H9 (cell line): ENCODE measurements around the gene SNED1. TPM values are rescaled to one million over a fixed set of nuclear protein-coding genes. Genes with fewer than 3 reads are reported as not detected.

ENCODE experiments used
- DNase-seq: peaks from one replicate; pipeline ENCODE4 v3.0.0-alpha.2; 2017
- H2AFZ ChIP-seq: one replicate; pipeline ENCODE4 v1.6.1; 2013; ENCODE audit warnings: mild to moderate bottlenecking, low read length, control low read depth, moderate library complexity
- H2AK5ac ChIP-seq: 2 replicates; pipeline ENCODE4 v1.6.1; 2013; ENCODE audit warnings: low read length, control low read depth, mixed read lengths; ENCODE audit not compliant: insufficient read length
- H2BK120ac ChIP-seq: one replicate; pipeline ENCODE4 v1.6.1; 2013; ENCODE audit warnings: low read depth, mild to moderate bottlenecking, low read length, control low read depth, inconsistent platforms; ENCODE audit not compliant: poor library complexity, severe bottlenecking
- H2BK12ac ChIP-seq: 2 replicates; pipeline ENCODE4 v1.6.1; 2013; ENCODE audit warnings: low read length, control low read depth, mixed read lengths, low read depth; ENCODE audit not compliant: insufficient read length
- H2BK15ac ChIP-seq: 2 replicates; pipeline ENCODE4 v1.6.1; 2013; ENCODE audit warnings: low read depth, low read length, control low read depth
- H2BK20ac ChIP-seq: one replicate; pipeline ENCODE4 v1.6.1; 2013; ENCODE audit warnings: low read depth, mild to moderate bottlenecking, low read length, control low read depth, inconsistent platforms; ENCODE audit not compliant: poor library complexity, severe bottlenecking
- H2BK5ac ChIP-seq: 2 replicates; pipeline ENCODE4 v1.6.1; 2013; ENCODE audit warnings: low read length, control low read depth, mixed read lengths; ENCODE audit not compliant: insufficient read length
- H3K14ac ChIP-seq: 2 replicates; pipeline ENCODE4 v1.6.1; 2013; ENCODE audit warnings: low read length, control low read depth; ENCODE audit not compliant: insufficient read depth
- H3K18ac ChIP-seq: 2 replicates; pipeline ENCODE4 v1.6.1; 2013; ENCODE audit warnings: low read depth, mild to moderate bottlenecking, mixed read lengths, low read length, control low read depth; ENCODE audit not compliant: insufficient read length
- H3K23ac ChIP-seq: 2 replicates; pipeline ENCODE4 v1.6.1; 2013; ENCODE audit warnings: low read length, control low read depth, mixed read lengths, low read depth; ENCODE audit not compliant: insufficient read length
- H3K23me2 ChIP-seq: 2 replicates; pipeline ENCODE4 v1.6.1; 2013; ENCODE audit warnings: low read depth, mild to moderate bottlenecking, mixed read lengths, low read length, control low read depth; ENCODE audit not compliant: insufficient read length, poor library complexity, severe bottlenecking
- H3K27ac ChIP-seq: 2 replicates; pipeline ENCODE4 v1.5.1; 2013; ENCODE audit warnings: low read length, control low read depth, mixed read lengths, low read depth; ENCODE audit not compliant: insufficient read length
- H3K27me3 ChIP-seq: 2 replicates; pipeline ENCODE4 v1.6.1; 2013; ENCODE audit warnings: low read length, control low read depth, inconsistent platforms; ENCODE audit not compliant: insufficient read depth
- H3K4ac ChIP-seq: 2 replicates; pipeline ENCODE4 v1.6.1; 2013; ENCODE audit warnings: low read depth, mild to moderate bottlenecking, control low read depth, inconsistent platforms, low read length, moderate library complexity
- H3K4me1 ChIP-seq: 2 replicates; pipeline ENCODE4 v1.6.1; 2013; ENCODE audit warnings: low read length, control low read depth, inconsistent platforms; ENCODE audit not compliant: insufficient read depth
- H3K4me2 ChIP-seq: 2 replicates; pipeline ENCODE4 v1.6.1; 2013; ENCODE audit warnings: low read length, control low read depth, mixed read lengths; ENCODE audit not compliant: insufficient read length, insufficient read depth
- H3K56ac ChIP-seq: 2 replicates; pipeline ENCODE4 v1.6.1; 2013; ENCODE audit warnings: low read depth, mild to moderate bottlenecking, mixed read lengths, low read length, control low read depth; ENCODE audit not compliant: insufficient read length
- H3K79me1 ChIP-seq: 2 replicates; pipeline ENCODE4 v1.6.1; 2013; ENCODE audit warnings: low read depth, mild to moderate bottlenecking, moderate library complexity, low read length, control low read depth, inconsistent platforms; ENCODE audit not compliant: insufficient read depth, poor library complexity, severe bottlenecking
- H3K79me2 ChIP-seq: 2 replicates; pipeline ENCODE4 v1.6.1; 2013; ENCODE audit warnings: low read length, control low read depth, inconsistent platforms; ENCODE audit not compliant: insufficient read depth
- H3K9ac ChIP-seq: 2 replicates; pipeline ENCODE4 v1.6.1; 2013; ENCODE audit warnings: low read length, control low read depth, mixed read lengths; ENCODE audit not compliant: insufficient read length; ENCODE audit errors: extremely low read depth
- H3K9me3 ChIP-seq: one replicate; pipeline ENCODE4 v1.6.1; 2013; ENCODE audit warnings: low read depth, low read length, inconsistent platforms; ENCODE audit not compliant: control insufficient read depth
- H3T11ph ChIP-seq: one replicate; pipeline ENCODE4 v1.6.1; 2013; ENCODE audit warnings: mild to moderate bottlenecking, low read length, control low read depth, inconsistent platforms
- H4K20me1 ChIP-seq: one replicate; pipeline ENCODE4 v1.6.1; 2013; ENCODE audit not compliant: control insufficient read depth, insufficient read length, insufficient read depth
- H4K5ac ChIP-seq: 2 replicates; pipeline ENCODE4 v1.6.1; 2013; ENCODE audit warnings: low read depth, mild to moderate bottlenecking, mixed read lengths, low read length, control low read depth; ENCODE audit not compliant: insufficient read length
- H4K8ac ChIP-seq: replicated peaks from 2 replicates; pipeline ENCODE4 v1.6.1; 2013; ENCODE audit warnings: low read length, control low read depth, mixed read lengths, low read depth; ENCODE audit not compliant: insufficient read length
- H4K91ac ChIP-seq: 2 replicates; pipeline ENCODE4 v1.6.1; 2013; ENCODE audit warnings: low read depth, mild to moderate bottlenecking, moderate library complexity, mixed read lengths, low read length, control low read depth; ENCODE audit not compliant: insufficient read length
- H3K27ac Mint-ChIP-seq, 3 experiments: 2 replicates in 2 of 3; 3 replicates in 1 of 3; pipeline ENCODE4 v1.8.0; 2020 to 2021; ENCODE audit warnings: mixed read lengths in 3 of 3, mild to moderate bottlenecking in 1 of 3, moderate library complexity in 1 of 3
- H3K27me3 Mint-ChIP-seq: 2 replicates; pipeline ENCODE4 v1.8.0; 2021; ENCODE audit warnings: low read depth, mild to moderate bottlenecking, moderate library complexity, mixed read lengths
- H3K36me3 Mint-ChIP-seq, 3 experiments: 2 replicates in 2 of 3; 3 replicates in 1 of 3; pipeline ENCODE4 v1.8.0; 2020 to 2021; ENCODE audit warnings: low read depth in 3 of 3, mixed read lengths in 3 of 3; ENCODE audit not compliant: insufficient read depth in 1 of 3
- H3K4me1 Mint-ChIP-seq, 2 experiments: 2 replicates each; pipeline ENCODE4 v1.8.0; 2020; ENCODE audit warnings: mixed read lengths in 2 of 2
- H3K4me3 Mint-ChIP-seq, 2 experiments: 2 replicates in 1 of 2; 3 replicates in 1 of 2; pipeline ENCODE4 v1.8.0; 2020 to 2021; ENCODE audit warnings: mild to moderate bottlenecking in 2 of 2, mixed read lengths in 2 of 2, moderate library complexity in 1 of 2
- H3K9me3 Mint-ChIP-seq, 2 experiments: 2 replicates in 1 of 2; 3 replicates in 1 of 2; pipeline ENCODE4 v1.8.0; 2020; ENCODE audit warnings: mild to moderate bottlenecking in 2 of 2, mixed read lengths in 2 of 2, moderate library complexity in 1 of 2
- WGBS: extraction: QIAGEN DNeasy Blood & Tissue Kit; methylation state at CpG from one replicate; pipeline ENCODE4 v1.1.7; 2013; ENCODE audit warnings: missing lambda C conversion rate, low lambda C conversion rate, mixed read lengths; ENCODE audit not compliant: insufficient read length; ENCODE audit errors: extremely low coverage; 5-methylcytosine and 5-hydroxymethylcytosine counted together
- total RNA-seq: library from RNA; stranded (reverse); gene quantifications from 2 replicates; pipeline ENCODE4 v1.2.1, GENCODE V29; 2021
- TF ChIP-seq, protein P1 (sequence below): fragments of 200-600 bp; sonication (generic); conservative IDR thresholded peaks from 3 replicates; pipeline ENCODE4 v1.8.0; 2021; ENCODE audit warnings: antibody characterized with exemption, mild to moderate bottlenecking

Gene SNED1
- total RNA-seq, 1 experiment from 2014 or later = 2.5 TPM

- Histone ChIP-seq H3T11ph (no peak overlapping the region), H3K9me3 (no peaks in the 10 kb centered on the region), H3K9ac (no peak overlapping the region), H3K56ac (no peak overlapping the region), H2BK5ac (no peak overlapping the region), H3K4ac (no peak overlapping the region), H3K23ac (no peak overlapping the region), H3K14ac (no peak overlapping the region), H3K23me2 (no peaks in the 10 kb centered on the region), H3K18ac (no peak overlapping the region), H3K27ac (no peak overlapping the region), H2AFZ (no peak overlapping the region), H4K5ac (no peak overlapping the region), H3K79me2 (no peaks in the 10 kb centered on the region), H3K4me1 (no peaks in the 10 kb centered on the region; the same call in 1 of the 2 replicates), H4K8ac (no peak overlapping the region), H3K79me1 (no peaks in the 10 kb centered on the region), H4K20me1 (no peaks in the 10 kb centered on the region), H3K4me2 (no peak overlapping the region), H2BK15ac (no peak overlapping the region), H4K91ac (no peak overlapping the region), H2BK20ac (no peak overlapping the region), H2AK5ac (no peak overlapping the region), H3K27me3 (no peaks in the 10 kb centered on the region), H2BK12ac (no peak overlapping the region), H2BK120ac (no peak overlapping the region)
- no CpG with 5 or more reads among the region's 14 CpGs for WGBS
- H3K9me3 Mint-ChIP-seq = no peaks in the 10 kb centered on the region
- DNase-seq = peak; percentile 22
- no peaks in the 10 kb centered on the region for H3K36me3 Mint-ChIP-seq
- peaks cover 13 to 14% of the 10 kb centered on the region in 2 experiments for H3K4me1 Mint-ChIP-seq
- H3K4me3 Mint-ChIP-seq = no peak overlapping the region
- no peaks in the 10 kb centered on the region; the same call in none of the 2 replicates for H3K27me3 Mint-ChIP-seq
- TF ChIP-seq, protein P1, sequence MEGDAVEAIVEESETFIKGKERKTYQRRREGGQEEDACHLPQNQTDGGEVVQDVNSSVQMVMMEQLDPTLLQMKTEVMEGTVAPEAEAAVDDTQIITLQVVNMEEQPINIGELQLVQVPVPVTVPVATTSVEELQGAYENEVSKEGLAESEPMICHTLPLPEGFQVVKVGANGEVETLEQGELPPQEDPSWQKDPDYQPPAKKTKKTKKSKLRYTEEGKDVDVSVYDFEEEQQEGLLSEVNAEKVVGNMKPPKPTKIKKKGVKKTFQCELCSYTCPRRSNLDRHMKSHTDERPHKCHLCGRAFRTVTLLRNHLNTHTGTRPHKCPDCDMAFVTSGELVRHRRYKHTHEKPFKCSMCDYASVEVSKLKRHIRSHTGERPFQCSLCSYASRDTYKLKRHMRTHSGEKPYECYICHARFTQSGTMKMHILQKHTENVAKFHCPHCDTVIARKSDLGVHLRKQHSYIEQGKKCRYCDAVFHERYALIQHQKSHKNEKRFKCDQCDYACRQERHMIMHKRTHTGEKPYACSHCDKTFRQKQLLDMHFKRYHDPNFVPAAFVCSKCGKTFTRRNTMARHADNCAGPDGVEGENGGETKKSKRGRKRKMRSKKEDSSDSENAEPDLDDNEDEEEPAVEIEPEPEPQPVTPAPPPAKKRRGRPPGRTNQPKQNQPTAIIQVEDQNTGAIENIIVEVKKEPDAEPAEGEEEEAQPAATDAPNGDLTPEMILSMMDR = no peak
- H3K27ac Mint-ChIP-seq = no peak overlapping the region
Measured at GRCh38 chr2:240953426-240954410, 44.7 kb upstream of the SNED1 start.
